HepG2 (cell line): ENCODE results near the gene ADORA3. TPM values are rescaled to one million over a fixed set of nuclear protein-coding genes. Genes with fewer than 3 reads are reported as not detected.
A peak's percentile ranks its signal among the peaks of the same experiment; 100 is the strongest.

Source experiments
- BRF2 ChIP-seq: sonication (generic); formaldehyde crosslinking; IDR thresholded peaks from 2 replicates; pipeline ENCODE4 v1.8.1; 2022; ENCODE audit warnings: mild to moderate bottlenecking, missing genetic modification reagents
- DZIP1 ChIP-seq: sonication (generic); formaldehyde crosslinking; IDR thresholded peaks from 2 replicates; pipeline ENCODE4 v1.5.0; 2020; ENCODE audit warnings: mild to moderate bottlenecking, missing genetic modification reagents
- ELF3 ChIP-seq: IDR thresholded peaks from 2 replicates; pipeline ENCODE4 v1.6.1; 2016; ENCODE audit warnings: missing genetic modification reagents, missing compliant biosample characterization
- EP300 ChIP-seq, 3 experiments: sonication (generic) in 1 of 3; formaldehyde crosslinking in 1 of 3; IDR thresholded peaks; 2 replicates each; pipeline versions ENCODE4 v1.5.1 to v1.6.1; 2011 to 2020; ENCODE audit warnings: low read depth in 2 of 3, low read length in 2 of 3, borderline replicate concordance in 1 of 3, improper control_type of control experiment in 1 of 3, mild to moderate bottlenecking in 1 of 3, missing genetic modification reagents in 1 of 3, moderate library complexity in 1 of 3
- ESRRA ChIP-seq: sonication (generic); formaldehyde crosslinking; IDR thresholded peaks from 2 replicates; pipeline ENCODE4 v1.5.1; 2020; ENCODE audit warnings: mild to moderate bottlenecking, low read depth, missing genetic modification reagents
- FOXA3 ChIP-seq: IDR thresholded peaks from 2 replicates; pipeline ENCODE4 v1.6.1; 2016; ENCODE audit warnings: missing genetic modification reagents, missing compliant biosample characterization
- LCORL ChIP-seq, 2 experiments: fragments of 450-650 bp in 1 of 2; sonication (generic) in 1 of 2; formaldehyde crosslinking in 1 of 2; IDR thresholded peaks; 2 replicates each; pipeline versions ENCODE4 v1.5.0 to v1.6.1; 2017 to 2020; ENCODE audit warnings: antibody characterized with exemption in 1 of 2, missing genetic modification reagents in 1 of 2
- MED1 ChIP-seq: sonication (generic); formaldehyde crosslinking; IDR thresholded peaks from 2 replicates; pipeline ENCODE4 v1.4.0; 2020; ENCODE audit warnings: missing genetic modification reagents
- PLRG1 ChIP-seq: fragments of 450-650 bp; conservative IDR thresholded peaks from 2 replicates; pipeline ENCODE4 v1.6.1; 2016
- RAD51 ChIP-seq: fragments of 450-650 bp; IDR thresholded peaks from 2 replicates; pipeline ENCODE4 v1.6.1; 2016; ENCODE audit warnings: borderline replicate concordance
- SAFB2 ChIP-seq: sonication (generic); formaldehyde crosslinking; IDR thresholded peaks from 2 replicates; pipeline ENCODE4 v1.5.1; 2020; ENCODE audit warnings: missing genetic modification reagents, low read depth, mild to moderate bottlenecking, borderline replicate concordance
- SALL2 ChIP-seq: sonication (generic); formaldehyde crosslinking; IDR thresholded peaks from 2 replicates; pipeline ENCODE4 v1.8.1; 2023; ENCODE audit warnings: mild to moderate bottlenecking, missing genetic modification reagents, inconsistent platforms
- SKI ChIP-seq: fragments of 450-650 bp; IDR thresholded peaks from one replicate; pipeline ENCODE4 v1.6.1; 2018; ENCODE audit warnings: mild to moderate bottlenecking; ENCODE audit not compliant: partially characterized antibody
- SOX6 ChIP-seq, 2 experiments: fragments of 450-650 bp in 1 of 2; sonication (generic) in 1 of 2; formaldehyde crosslinking in 1 of 2; IDR thresholded peaks; 2 replicates each; pipeline versions ENCODE4 v1.4.0 to v1.6.1; 2017 to 2020; ENCODE audit warnings: antibody characterized with exemption in 1 of 2, mild to moderate bottlenecking in 1 of 2, missing genetic modification reagents in 1 of 2
- ZBTB43 ChIP-seq: sonication (generic); formaldehyde crosslinking; conservative IDR thresholded peaks from 2 replicates; pipeline ENCODE4 v1.4.0; 2020; ENCODE audit warnings: missing genetic modification reagents
- ZNF251 ChIP-seq: sonication (generic); formaldehyde crosslinking; IDR thresholded peaks from 2 replicates; pipeline ENCODE4 v1.9.0; 2021; ENCODE audit warnings: mild to moderate bottlenecking, missing genetic modification reagents
- ZNF317 ChIP-seq: sonication (generic); formaldehyde crosslinking; IDR thresholded peaks from 2 replicates; pipeline ENCODE4 v1.5.0; 2020; ENCODE audit warnings: mild to moderate bottlenecking, missing genetic modification reagents
- ZNF354B ChIP-seq: sonication (generic); formaldehyde crosslinking; IDR thresholded peaks from 2 replicates; pipeline ENCODE4 v1.8.0; 2022; ENCODE audit warnings: mild to moderate bottlenecking, missing genetic modification reagents
- ZNF367 ChIP-seq: sonication (generic); formaldehyde crosslinking; IDR thresholded peaks from 2 replicates; pipeline ENCODE4 v1.4.0; 2020; ENCODE audit warnings: missing genetic modification reagents, borderline replicate concordance
- ZNF468 ChIP-seq: sonication (generic); formaldehyde crosslinking; IDR thresholded peaks from 2 replicates; pipeline ENCODE4 v1.8.0; 2022; ENCODE audit warnings: mild to moderate bottlenecking, moderate library complexity, missing genetic modification reagents
- ZNF503 ChIP-seq: sonication (generic); formaldehyde crosslinking; IDR thresholded peaks from 2 replicates; pipeline ENCODE4 v1.4.0; 2020; ENCODE audit warnings: missing genetic modification reagents
- ZNF543 ChIP-seq: sonication (generic); formaldehyde crosslinking; IDR thresholded peaks from 2 replicates; pipeline ENCODE4 v1.4.0; 2020; ENCODE audit warnings: mild to moderate bottlenecking, missing genetic modification reagents
- ZNF878 ChIP-seq: sonication (generic); formaldehyde crosslinking; IDR thresholded peaks from 2 replicates; pipeline ENCODE4 v1.8.1; 2023; ENCODE audit warnings: mild to moderate bottlenecking, missing genetic modification reagents, moderate library complexity
- polyA plus RNA-seq, 8 experiments: library from polyadenylated mRNA; depleted of rRNA in 3 of 8; stranded (reverse) in 7 of 8; unstranded in 1 of 8; fragments of >200 nt; fragmentation: Illumina TruSeq in 4 of 8; extraction: Trizol in 4 of 8; gene quantifications; 2 replicates each; pipeline versions ENCODE4 v1.2.1 to v1.2.3, GENCODE V29; 2011 to 2016; ENCODE audit warnings: low read depth in 4 of 8, missing spikeins in 1 of 8, mixed read lengths in 1 of 8; ENCODE audit not compliant: insufficient read depth in 1 of 8
- total RNA-seq, 5 experiments: library from RNA; depleted of rRNA; stranded (reverse); fragments of >200 nt; fragmentation: Illumina TruSeq; extraction: Trizol; gene quantifications; 2 replicates each; pipeline ENCODE4 v1.2.3, GENCODE V29; 2016; ENCODE audit warnings: low read depth in 1 of 5

Gene ADORA3
- total and polyA plus RNA-seq, 2 of the 13 experiments (the other 11 are each of a cell fraction or from before 2014, with no cell fraction given), result not detected

- TF ChIP-seq ZNF503 (CRISPR knock-in tag), result no peak
- TF ChIP-seq ZBTB43 (CRISPR knock-in tag), result no peak
- TF ChIP-seq ESRRA (CRISPR knock-in tag), result no peak
- TF ChIP-seq MED1, result no peak
- TF ChIP-seq ZNF878 (CRISPR knock-in tag), result no peak
- no peak for TF ChIP-seq RAD51
- no peak for TF ChIP-seq ZNF251 (CRISPR knock-in tag)
- no peak for TF ChIP-seq BRF2
- no peak for TF ChIP-seq SKI
- no peak for TF ChIP-seq ZNF317 (CRISPR knock-in tag)
- TF ChIP-seq ZNF354B, result no peak
- TF ChIP-seq SOX6 (IDR thresholded peaks at IDR 0.05), result no peak
- peak; percentile 63 for TF ChIP-seq SOX6 (CRISPR knock-in tag; IDR thresholded peaks at IDR 0.05)
- no peak for TF ChIP-seq PLRG1
- peak in 1 of 2 experiments; percentile 6; a peak in 1 of 4 replicates for TF ChIP-seq EP300 (IDR thresholded peaks at IDR 0.05; ENCODE audit: low read depth in 2 of 2, low read length in 2 of 2)
- no peak for TF ChIP-seq EP300 (CRISPR knock-in tag; IDR thresholded peaks at IDR 0.05; ENCODE audit: borderline replicate concordance)
- TF ChIP-seq FOXA3 (CRISPR knock-in tag), result peak; percentile 49
- TF ChIP-seq ZNF468 (CRISPR knock-in tag), result no peak
- TF ChIP-seq DZIP1 (CRISPR knock-in tag), result no peak
- TF ChIP-seq ZNF543, result no peak
- no peak for TF ChIP-seq SALL2 (CRISPR knock-in tag)
- no peak for TF ChIP-seq ELF3 (CRISPR knock-in tag)
- TF ChIP-seq LCORL (IDR thresholded peaks at IDR 0.05), result no peak
- TF ChIP-seq LCORL (CRISPR knock-in tag; IDR thresholded peaks at IDR 0.05), result no peak
- TF ChIP-seq ZNF367 (CRISPR knock-in tag), result no peak
- no peak for TF ChIP-seq SAFB2 (CRISPR knock-in tag)
These were observed 48.4 kb upstream of the ADORA3 start (continued) for GRCh38 chr1:111551623-111552411.
